Activated gamma-delta T cell (primary cell): ENCODE results near the gene DNHD1.

Source experiments
- DNase-seq: peaks from one replicate; lab custom pipeline; 2025; lab: John Stamatoyannopoulos, UW

The DNHD1 gene

GRCh38 chr11:6538456-6538855 is 41.4 kb downstream of the DNHD1 start:
- DNase-seq = no peak

- no peak for DNase-seq
Observed at GRCh38 chr11:6538945-6539344, 41.9 kb downstream of the DNHD1 start.

GRCh38 chr11:6539748-6540268 is 42.7 kb downstream of the DNHD1 start:
- DNase-seq = no peak

- no peak for DNase-seq
Observed at GRCh38 chr11:6541356-6541755, 44.3 kb downstream of the DNHD1 start.

GRCh38 chr11:6542727-6543126 is 45.6 kb downstream of the DNHD1 start:
- DNase-seq = no peak

- no peak for DNase-seq
Observed at GRCh38 chr11:6544921-6545850, 48.1 kb downstream of the DNHD1 start.

- DNase-seq = no peak
Observed at GRCh38 chr11:6545917-6546605, 49.0 kb downstream of the DNHD1 start.

- DNase-seq = no peak
Observed at GRCh38 chr11:6546735-6547134, 49.7 kb downstream of the DNHD1 start.

GRCh38 chr11:6547177-6547576 is 50.1 kb downstream of the DNHD1 start:
- no peak for DNase-seq

GRCh38 chr11:6548121-6548520 is 51.0 kb downstream of the DNHD1 start:
- no peak for DNase-seq

- no peak for DNase-seq
Observed at GRCh38 chr11:6548641-6549040, 51.6 kb downstream of the DNHD1 start.

- no peak for DNase-seq
Observed at GRCh38 chr11:6553634-6554033, 56.6 kb downstream of the DNHD1 start.

- DNase-seq = no peak
Observed at GRCh38 chr11:6554828-6555706, 58.0 kb downstream of the DNHD1 start.

- DNase-seq = no peak
Observed at GRCh38 chr11:6556139-6556949, 59.3 kb downstream of the DNHD1 start.

GRCh38 chr11:6557063-6557462 is 60.0 kb downstream of the DNHD1 start:
- DNase-seq = no peak

- no peak for DNase-seq
Observed at GRCh38 chr11:6557761-6558674, 60.9 kb downstream of the DNHD1 start.

GRCh38 chr11:6559369-6559768 is 62.3 kb downstream of the DNHD1 start:
- DNase-seq = no peak

GRCh38 chr11:6561288-6561687 is 64.2 kb downstream of the DNHD1 start:
- no peak for DNase-seq

GRCh38 chr11:6563121-6563619 is 66.1 kb downstream of the DNHD1 start:
- DNase-seq = no peak

GRCh38 chr11:6563667-6564066 is 66.6 kb downstream of the DNHD1 start:
- no peak for DNase-seq
